ENCODE data around the gene CDH23. TPM values are rescaled to one million over a fixed set of nuclear protein-coding genes. Genes with fewer than 3 reads are reported as not detected.

Gene CDH23
- total and polyA plus RNA-seq, 2 experiments from 2014 or later, result 0.30 to 1.5 TPM

DNA sequence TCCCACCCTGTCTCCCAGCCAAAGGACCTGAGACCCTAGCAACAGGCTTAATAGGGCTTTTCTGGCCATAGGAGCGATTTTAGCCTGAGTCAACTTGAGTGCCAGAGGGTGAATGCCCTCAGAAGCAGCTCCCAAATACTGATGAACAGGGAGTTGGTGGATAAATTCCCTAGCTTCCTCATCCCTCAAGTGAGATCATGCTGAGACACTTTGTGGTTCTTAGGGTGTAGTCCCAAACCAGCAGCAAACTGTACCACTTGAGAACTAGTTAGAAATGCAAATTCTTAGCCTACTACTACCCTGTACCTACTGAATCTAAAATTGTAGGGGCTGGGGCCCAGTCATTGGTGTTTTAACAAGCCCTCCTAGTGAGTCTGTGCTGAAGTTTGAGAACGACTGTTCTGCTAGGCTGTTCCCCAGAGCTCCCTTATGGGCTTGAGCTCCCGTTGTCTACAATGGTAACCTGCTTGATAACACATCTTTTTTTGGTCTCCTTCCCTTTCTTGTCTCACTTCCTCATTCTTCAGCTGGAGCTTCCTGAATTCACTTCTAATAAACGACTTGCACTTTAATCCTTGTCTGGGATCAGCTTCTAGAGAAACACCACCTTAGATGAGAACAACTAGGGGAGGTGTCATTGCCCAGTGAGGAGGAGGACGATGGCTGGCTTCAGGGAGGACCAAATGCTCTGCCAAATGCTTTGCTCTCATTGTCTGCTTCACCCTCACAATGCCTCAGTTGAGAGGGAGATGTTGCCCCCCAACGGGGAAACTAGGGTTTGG is 18.2 kb upstream of the CDH23 start:
- H2AFZ ChIP-seq, result no peak overlapping the region
- no peak for DNase-seq (ENCODE audit: low spot score)
- no peak overlapping the region for H3K4me3 ChIP-seq
- TF ChIP-seq, protein P1, sequence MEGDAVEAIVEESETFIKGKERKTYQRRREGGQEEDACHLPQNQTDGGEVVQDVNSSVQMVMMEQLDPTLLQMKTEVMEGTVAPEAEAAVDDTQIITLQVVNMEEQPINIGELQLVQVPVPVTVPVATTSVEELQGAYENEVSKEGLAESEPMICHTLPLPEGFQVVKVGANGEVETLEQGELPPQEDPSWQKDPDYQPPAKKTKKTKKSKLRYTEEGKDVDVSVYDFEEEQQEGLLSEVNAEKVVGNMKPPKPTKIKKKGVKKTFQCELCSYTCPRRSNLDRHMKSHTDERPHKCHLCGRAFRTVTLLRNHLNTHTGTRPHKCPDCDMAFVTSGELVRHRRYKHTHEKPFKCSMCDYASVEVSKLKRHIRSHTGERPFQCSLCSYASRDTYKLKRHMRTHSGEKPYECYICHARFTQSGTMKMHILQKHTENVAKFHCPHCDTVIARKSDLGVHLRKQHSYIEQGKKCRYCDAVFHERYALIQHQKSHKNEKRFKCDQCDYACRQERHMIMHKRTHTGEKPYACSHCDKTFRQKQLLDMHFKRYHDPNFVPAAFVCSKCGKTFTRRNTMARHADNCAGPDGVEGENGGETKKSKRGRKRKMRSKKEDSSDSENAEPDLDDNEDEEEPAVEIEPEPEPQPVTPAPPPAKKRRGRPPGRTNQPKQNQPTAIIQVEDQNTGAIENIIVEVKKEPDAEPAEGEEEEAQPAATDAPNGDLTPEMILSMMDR (IDR thresholded peaks at IDR 0.05; ENCODE audit: poor library complexity), result no peak
- TF ChIP-seq EZH2phosphoT487 (IDR thresholded peaks at IDR 0.05; ENCODE audit: low read depth, severe bottlenecking, unreplicated experiment), result no peak
- no peak for TF ChIP-seq EZH2 (IDR thresholded peaks at IDR 0.05; ENCODE audit: borderline replicate concordance)
- no peak overlapping the region for H3K4me2 ChIP-seq
- no peaks in the 10 kb centered on the region for H3K79me2 ChIP-seq
- no peaks in the 10 kb centered on the region for H4K20me1 ChIP-seq (ENCODE audit: insufficient read depth, poor library complexity, severe bottlenecking)
- no peaks in the 10 kb centered on the region for H3K9me2 ChIP-seq (replicated peaks; ENCODE audit: insufficient read depth)
- H3K36me3 ChIP-seq (replicated peaks; ENCODE audit: insufficient read depth, low read depth), result no peaks in the 10 kb centered on the region
- no peaks in the 10 kb centered on the region for H3K4me1 ChIP-seq (ENCODE audit: insufficient read depth)
- H3K27me3 ChIP-seq, result no peaks in the 10 kb centered on the region
- H3K27ac ChIP-seq, result no peak overlapping the region
- WGBS (ENCODE audit: low lambda C conversion rate, missing lambda C conversion rate), result 74% methylated on average over 6 of the region's 6 CpGs
- H3K9me3 ChIP-seq (ENCODE audit: low read depth), result no peaks in the 10 kb centered on the region

DNA sequence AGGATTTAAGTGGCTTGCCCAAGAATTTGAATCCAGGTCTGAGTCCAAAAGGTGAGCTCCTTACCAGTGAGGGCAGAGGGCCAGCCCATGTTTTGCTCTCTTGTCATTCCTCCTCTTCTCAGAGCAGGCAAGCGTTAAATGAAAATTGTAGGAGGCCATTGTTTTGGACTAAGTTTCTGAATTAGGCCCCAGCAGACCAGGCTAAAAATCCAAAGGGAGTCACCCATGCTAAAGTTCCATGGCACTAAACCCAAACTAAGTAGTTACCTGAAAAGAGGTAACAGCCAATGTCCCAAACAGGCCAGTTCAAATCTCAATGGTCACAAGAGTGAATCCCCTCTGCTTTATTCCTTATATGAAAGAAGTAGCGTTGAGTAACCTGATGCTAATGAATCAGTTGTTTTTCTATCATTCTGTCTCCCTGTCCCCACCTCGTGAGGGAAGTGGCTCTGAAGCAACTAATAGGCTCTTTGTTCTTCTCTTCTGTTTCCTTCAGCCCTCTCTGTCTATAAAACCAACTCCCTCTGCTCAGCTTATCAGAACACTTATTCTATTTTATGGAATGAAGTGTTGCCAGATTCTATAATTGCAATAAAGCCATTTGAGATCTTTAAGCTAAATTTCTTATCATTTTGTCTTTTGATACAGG is 17.5 kb upstream of the CDH23 start:
- no peaks in the 10 kb centered on the region for H3K79me2 ChIP-seq
- TF ChIP-seq EZH2phosphoT487 (IDR thresholded peaks at IDR 0.05; ENCODE audit: low read depth, severe bottlenecking, unreplicated experiment), result no peak
- TF ChIP-seq, protein P1 (IDR thresholded peaks at IDR 0.05; ENCODE audit: poor library complexity), result no peak
- no peak for TF ChIP-seq EZH2 (IDR thresholded peaks at IDR 0.05; ENCODE audit: borderline replicate concordance)
- H3K4me3 ChIP-seq, result no peak overlapping the region
- DNase-seq (ENCODE audit: low spot score), result no peak
- H3K36me3 ChIP-seq (replicated peaks; ENCODE audit: insufficient read depth, low read depth), result no peaks in the 10 kb centered on the region
- no peaks in the 10 kb centered on the region for H3K9me3 ChIP-seq (ENCODE audit: low read depth)
- H4K20me1 ChIP-seq (ENCODE audit: insufficient read depth, poor library complexity, severe bottlenecking), result no peaks in the 10 kb centered on the region
- no peak overlapping the region for H2AFZ ChIP-seq
- no peaks in the 10 kb centered on the region for H3K4me1 ChIP-seq (ENCODE audit: insufficient read depth)
- 74% methylated on average over 3 of the region's 3 CpGs for WGBS (ENCODE audit: low lambda C conversion rate, missing lambda C conversion rate)
- H3K27me3 ChIP-seq, result no peaks in the 10 kb centered on the region
- no peak overlapping the region for H3K27ac ChIP-seq
- no peaks in the 10 kb centered on the region for H3K9me2 ChIP-seq (replicated peaks; ENCODE audit: insufficient read depth)
- H3K4me2 ChIP-seq, result no peak overlapping the region

DNA sequence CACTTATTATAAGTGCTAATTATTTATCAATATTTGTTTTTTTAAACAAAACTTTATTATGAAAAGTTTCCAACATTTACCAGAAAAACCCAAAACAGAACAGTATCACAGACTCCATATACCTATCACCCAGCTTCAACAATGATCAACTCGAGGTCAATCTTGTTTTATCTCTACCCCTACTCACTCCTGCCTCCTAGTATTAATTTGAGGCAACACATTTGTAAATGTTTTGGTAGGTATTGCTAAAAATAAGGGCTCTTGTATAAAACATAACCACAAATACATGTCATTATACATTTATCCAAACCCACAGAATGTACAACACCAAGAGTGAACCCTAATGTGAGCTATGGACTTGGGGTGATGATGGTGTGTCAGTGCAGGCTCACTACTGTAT is 15.9 kb upstream of the CDH23 start:
- TF ChIP-seq EZH2phosphoT487 (IDR thresholded peaks at IDR 0.05; ENCODE audit: low read depth, severe bottlenecking, unreplicated experiment) (no peak), EZH2 (IDR thresholded peaks at IDR 0.05; ENCODE audit: borderline replicate concordance) (no peak)
- TF ChIP-seq, protein P1 (IDR thresholded peaks at IDR 0.05; ENCODE audit: poor library complexity), result no peak
- no peak for DNase-seq (ENCODE audit: low spot score)
- no peak overlapping the region for H3K4me2 ChIP-seq
- 63% methylated on average over 1 of the region's 1 CpG for WGBS (ENCODE audit: low lambda C conversion rate, missing lambda C conversion rate)
- no peaks in the 10 kb centered on the region for H3K4me1 ChIP-seq (ENCODE audit: insufficient read depth)
- H3K9me3 ChIP-seq (ENCODE audit: low read depth), result no peaks in the 10 kb centered on the region
- no peaks in the 10 kb centered on the region for H4K20me1 ChIP-seq (ENCODE audit: insufficient read depth, poor library complexity, severe bottlenecking)
- H3K9me2 ChIP-seq (replicated peaks; ENCODE audit: insufficient read depth), result no peaks in the 10 kb centered on the region
- no peak overlapping the region for H2AFZ ChIP-seq
- H3K27me3 ChIP-seq, result no peaks in the 10 kb centered on the region
- H3K79me2 ChIP-seq, result no peaks in the 10 kb centered on the region
- no peak overlapping the region for H3K27ac ChIP-seq
- no peak overlapping the region for H3K4me3 ChIP-seq
- no peaks in the 10 kb centered on the region for H3K36me3 ChIP-seq (replicated peaks; ENCODE audit: insufficient read depth, low read depth)
